Activated naive CD4-positive, alpha-beta T cell treated with anti-CD3 and anti-CD28 coated beads, Interleukin-2, amount 50 U/mL, for 72 hours (primary cell): ENCODE results near the gene INF2. TPM values are rescaled to one million over a fixed set of nuclear protein-coding genes. Genes with fewer than 3 reads are reported as not detected.
A peak's percentile ranks its signal among the peaks of the same experiment; 100 is the strongest.

ENCODE experiments used
- ATAC-seq, 2 donors: fragments of 150-1000 bp; cut with Tn5 transposase; 2 replicates each; pipeline ENCODE4 v1.10.0; 2021; ENCODE audit warnings: mild to moderate bottlenecking in 2 of 2, moderate library complexity in 2 of 2
- DNase-seq, 2 donors: peaks; one replicate each; pipeline ENCODE4 v3.0.0; 2021 to 2022; ENCODE audit warnings: low spot score in 2 of 2
- H3K27ac Mint-ChIP-seq, 2 donors: one replicate each; pipeline ENCODE4 v1.8.0; 2022; ENCODE audit warnings: mild to moderate bottlenecking in 2 of 2, mixed read lengths in 2 of 2
- H3K36me3 Mint-ChIP-seq, 2 donors: one replicate each; pipeline ENCODE4 v1.8.0; 2022; ENCODE audit warnings: mixed read lengths in 2 of 2
- H3K9me3 Mint-ChIP-seq, 2 donors: one replicate each; pipeline ENCODE4 v1.8.0; 2022; ENCODE audit warnings: mixed read lengths in 2 of 2
- total RNA-seq, 2 donors: library from RNA; stranded (reverse); gene quantifications; one replicate each; pipeline ENCODE4 v1.2.3, GENCODE V29; 2022

The INF2 gene
- total RNA-seq, 2 donors from 2014 or later = 48.6 to 82.7 TPM

GRCh38 chr14:104680056-104680805 is 9.2 kb upstream of the INF2 start:
- Mint-ChIP-seq H3K36me3 (no peaks in the 10 kb centered on the region), H3K27ac (no peak overlapping the region), H3K9me3 (no peaks in the 10 kb centered on the region)
- DNase-seq (no peak), ATAC-seq (no peak)

GRCh38 chr14:104680806-104681688 is 8.4 kb upstream of the INF2 start:
- ATAC-seq (no peak), DNase-seq (no peak)
- H3K27ac Mint-ChIP-seq = no peak overlapping the region
- H3K36me3 Mint-ChIP-seq = no peaks in the 10 kb centered on the region
- H3K9me3 Mint-ChIP-seq = no peaks in the 10 kb centered on the region

- no peak for ATAC-seq
- H3K27ac Mint-ChIP-seq = no peak overlapping the region
- DNase-seq = no peak
- no peaks in the 10 kb centered on the region for H3K9me3 Mint-ChIP-seq
- no peaks in the 10 kb centered on the region for H3K36me3 Mint-ChIP-seq
Measured at GRCh38 chr14:104681689-104682074, 7.7 kb upstream of the INF2 start.

GRCh38 chr14:104682107-104682593 is 7.3 kb upstream of the INF2 start:
- DNase-seq (no peak), ATAC-seq (no peak)
- H3K36me3 Mint-ChIP-seq = no peaks in the 10 kb centered on the region

GRCh38 chr14:104683653-104684448 is 5.6 kb upstream of the INF2 start:
- no peaks in the 10 kb centered on the region for H3K9me3 Mint-ChIP-seq
- DNase-seq (no peak), ATAC-seq (no peak)
- no peaks in the 10 kb centered on the region for H3K36me3 Mint-ChIP-seq
- H3K27ac Mint-ChIP-seq = no peak overlapping the region

More at GRCh38 chr14:104682107-104682593, 7.3 kb upstream of the INF2 start:
- Mint-ChIP-seq H3K9me3 (no peaks in the 10 kb centered on the region), H3K27ac (no peak overlapping the region)

- ATAC-seq (no peak), DNase-seq (no peak)
- Mint-ChIP-seq H3K27ac (no peak overlapping the region), H3K9me3 (no peaks in the 10 kb centered on the region), H3K36me3 (no peaks in the 10 kb centered on the region)
Measured at GRCh38 chr14:104684449-104684821, 5.0 kb upstream of the INF2 start.

GRCh38 chr14:104685216-104685997 is 4.0 kb upstream of the INF2 start:
- DNase-seq (no peak), ATAC-seq (no peak)
- Mint-ChIP-seq H3K9me3 (no peaks in the 10 kb centered on the region), H3K27ac (no peak overlapping the region), H3K36me3 (no peaks in the 10 kb centered on the region)

GRCh38 chr14:104685998-104686610 is 3.3 kb upstream of the INF2 start:
- Mint-ChIP-seq H3K9me3 (no peaks in the 10 kb centered on the region), H3K27ac (peak overlapping the region in 1 of 2 donors; percentile 46), H3K36me3 (no peaks in the 10 kb centered on the region)
- DNase-seq (no peak), ATAC-seq (no peak)

- ATAC-seq = no peak
- peak overlapping the region in 1 of 2 donors; percentile 46 for H3K27ac Mint-ChIP-seq
Measured at GRCh38 chr14:104686624-104687517, 2.5 kb upstream of the INF2 start.

GRCh38 chr14:104687601-104688504 is 1.6 kb upstream of the INF2 start:
- Mint-ChIP-seq H3K36me3 (no peaks in the 10 kb centered on the region), H3K27ac (peak overlapping the region in 1 of 2 donors; percentile 46), H3K9me3 (no peaks in the 10 kb centered on the region)
- DNase-seq = no peak
- ATAC-seq = no peak

More at GRCh38 chr14:104686624-104687517, 2.5 kb upstream of the INF2 start:
- no peak for DNase-seq
- H3K36me3 Mint-ChIP-seq = no peaks in the 10 kb centered on the region
- H3K9me3 Mint-ChIP-seq = no peaks in the 10 kb centered on the region

GRCh38 chr14:104688505-104689108 is 811 bp upstream of the INF2 start:
- Mint-ChIP-seq H3K27ac (peak overlapping the region in 1 of 2 donors; percentile 60), H3K9me3 (no peaks in the 10 kb centered on the region)
- peak in 1 of 2 donors; percentile 10 for ATAC-seq

GRCh38 chr14:104689881-104690711 is 678 bp downstream of the INF2 start:
- Mint-ChIP-seq H3K9me3 (no peaks in the 10 kb centered on the region), H3K27ac (peak overlapping the region; percentile 36 to 75), H3K36me3 (no peaks in the 10 kb centered on the region)
- ATAC-seq (peak; percentile 23 to 57), DNase-seq (no peak)

More at GRCh38 chr14:104688505-104689108, 811 bp upstream of the INF2 start:
- no peaks in the 10 kb centered on the region for H3K36me3 Mint-ChIP-seq
- DNase-seq = no peak
